K562 (cell line): ENCODE results near the gene DGCR8.

Source experiments
- NR1H2 ChIP-seq: sonication (generic); formaldehyde crosslinking; IDR thresholded peaks from 2 replicates; pipeline ENCODE4 v1.4.0; 2020; ENCODE audit warnings: mild to moderate bottlenecking, missing genetic modification reagents
- ZNF253 ChIP-seq: fragments of 250-450 bp; sonication (Bioruptor Pico); conservative IDR thresholded peaks from 2 replicates; pipeline ENCODE4 v1.6.1; 2021; ENCODE audit warnings: mild to moderate bottlenecking
- ZNF57 ChIP-seq: fragments of 450-650 bp; formaldehyde crosslinking; IDR thresholded peaks from 2 replicates; pipeline ENCODE4 v1.4.0; 2020; ENCODE audit warnings: mild to moderate bottlenecking, moderate library complexity
- TF ChIP-seq, protein P1 (sequence below), 3 experiments: IDR thresholded peaks in 2 of 3; conservative IDR thresholded peaks in 1 of 3; 2 replicates each; pipeline ENCODE4 v1.5.1; 2011 to 2012; ENCODE audit warnings: low read length in 3 of 3, mild to moderate bottlenecking in 3 of 3, control low read depth in 2 of 3, improper control_type of control experiment in 1 of 3, inconsistent platforms in 1 of 3, low read depth in 1 of 3, mixed read lengths in 1 of 3, moderate library complexity in 1 of 3; ENCODE audit not compliant: insufficient read depth in 2 of 3
- TF ChIP-seq, protein P2 (sequence below), 2 experiments: fragments of 450-650 bp; formaldehyde crosslinking in 1 of 2; IDR thresholded peaks; 2 replicates each; pipeline versions ENCODE4 v1.4.0 to v1.6.1; 2014 to 2020; ENCODE audit warnings: mild to moderate bottlenecking in 2 of 2, borderline replicate concordance in 1 of 2, low read depth in 1 of 2
- TF ChIP-seq, protein P3 (sequence below): sonication (generic); formaldehyde crosslinking; IDR thresholded peaks from 2 replicates; pipeline ENCODE4 v1.9.0; 2022; ENCODE audit warnings: mild to moderate bottlenecking, missing genetic modification reagents
- TF ChIP-seq, protein P4 (sequence below): fragments of 250-450 bp; sonication (Bioruptor Pico); IDR thresholded peaks from 2 replicates; pipeline ENCODE4 v1.8.0; 2022; ENCODE audit warnings: inconsistent platforms, mild to moderate bottlenecking, moderate library complexity, borderline replicate concordance

DNA sequence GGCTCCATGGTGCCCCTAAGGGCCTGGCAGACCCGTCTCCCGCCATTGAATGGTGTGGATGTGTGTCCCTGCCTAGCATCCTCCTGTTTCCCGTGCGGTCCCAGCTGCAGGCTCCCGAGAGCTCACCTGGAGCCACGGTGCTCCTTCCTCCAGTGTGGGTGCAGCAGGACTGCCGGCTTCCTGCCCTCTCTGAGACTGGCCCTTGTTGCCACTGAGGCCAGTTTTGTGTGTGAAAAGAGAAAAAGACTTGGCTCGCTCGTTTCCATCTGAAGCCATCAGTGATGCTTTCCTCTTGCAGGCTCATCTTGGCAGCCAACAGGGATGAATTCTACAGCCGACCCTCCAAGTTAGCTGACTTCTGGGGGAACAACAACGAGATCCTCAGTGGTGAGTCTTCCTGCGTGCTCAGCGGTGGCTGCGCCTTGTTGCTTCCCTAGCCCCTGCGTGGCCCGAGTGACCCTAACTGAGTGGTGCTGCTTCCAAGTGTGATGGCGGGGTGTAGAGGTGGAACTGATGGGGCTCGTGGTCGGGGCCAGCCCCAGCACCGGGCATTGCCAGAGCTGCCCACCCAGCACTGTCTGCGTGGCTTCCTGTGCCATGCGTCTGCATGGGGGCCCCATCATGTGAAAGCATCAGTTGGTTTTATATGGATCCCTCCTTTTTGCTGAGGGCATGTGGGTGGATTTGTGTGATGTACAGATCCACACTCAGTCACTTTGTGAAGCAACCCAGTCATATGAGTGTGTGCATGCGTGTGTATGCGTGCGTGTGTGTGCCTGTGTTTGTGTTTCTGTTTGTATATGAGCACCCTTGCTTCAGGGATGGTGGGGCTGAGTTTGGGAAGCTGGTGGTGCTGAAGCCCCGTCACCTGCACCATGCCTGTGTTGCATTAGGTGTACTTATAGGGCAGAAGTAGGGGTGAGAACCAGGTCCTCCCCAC, 36.7 kb upstream of the DGCR8 start:
- TF ChIP-seq, protein P1, sequence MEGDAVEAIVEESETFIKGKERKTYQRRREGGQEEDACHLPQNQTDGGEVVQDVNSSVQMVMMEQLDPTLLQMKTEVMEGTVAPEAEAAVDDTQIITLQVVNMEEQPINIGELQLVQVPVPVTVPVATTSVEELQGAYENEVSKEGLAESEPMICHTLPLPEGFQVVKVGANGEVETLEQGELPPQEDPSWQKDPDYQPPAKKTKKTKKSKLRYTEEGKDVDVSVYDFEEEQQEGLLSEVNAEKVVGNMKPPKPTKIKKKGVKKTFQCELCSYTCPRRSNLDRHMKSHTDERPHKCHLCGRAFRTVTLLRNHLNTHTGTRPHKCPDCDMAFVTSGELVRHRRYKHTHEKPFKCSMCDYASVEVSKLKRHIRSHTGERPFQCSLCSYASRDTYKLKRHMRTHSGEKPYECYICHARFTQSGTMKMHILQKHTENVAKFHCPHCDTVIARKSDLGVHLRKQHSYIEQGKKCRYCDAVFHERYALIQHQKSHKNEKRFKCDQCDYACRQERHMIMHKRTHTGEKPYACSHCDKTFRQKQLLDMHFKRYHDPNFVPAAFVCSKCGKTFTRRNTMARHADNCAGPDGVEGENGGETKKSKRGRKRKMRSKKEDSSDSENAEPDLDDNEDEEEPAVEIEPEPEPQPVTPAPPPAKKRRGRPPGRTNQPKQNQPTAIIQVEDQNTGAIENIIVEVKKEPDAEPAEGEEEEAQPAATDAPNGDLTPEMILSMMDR (IDR thresholded peaks at IDR 0.05 in 2 of 3, conservative IDR thresholded peaks at IDR 0.05 in 1 of 3; ENCODE audit: insufficient read depth in 2 of 3, low read depth in 1 of 3, low read length in 3 of 3) = no peak
- TF ChIP-seq NR1H2 (no peak), ZNF253 (no peak), ZNF57 (CRISPR knock-in tag) (no peak)
- TF ChIP-seq, protein P2, sequence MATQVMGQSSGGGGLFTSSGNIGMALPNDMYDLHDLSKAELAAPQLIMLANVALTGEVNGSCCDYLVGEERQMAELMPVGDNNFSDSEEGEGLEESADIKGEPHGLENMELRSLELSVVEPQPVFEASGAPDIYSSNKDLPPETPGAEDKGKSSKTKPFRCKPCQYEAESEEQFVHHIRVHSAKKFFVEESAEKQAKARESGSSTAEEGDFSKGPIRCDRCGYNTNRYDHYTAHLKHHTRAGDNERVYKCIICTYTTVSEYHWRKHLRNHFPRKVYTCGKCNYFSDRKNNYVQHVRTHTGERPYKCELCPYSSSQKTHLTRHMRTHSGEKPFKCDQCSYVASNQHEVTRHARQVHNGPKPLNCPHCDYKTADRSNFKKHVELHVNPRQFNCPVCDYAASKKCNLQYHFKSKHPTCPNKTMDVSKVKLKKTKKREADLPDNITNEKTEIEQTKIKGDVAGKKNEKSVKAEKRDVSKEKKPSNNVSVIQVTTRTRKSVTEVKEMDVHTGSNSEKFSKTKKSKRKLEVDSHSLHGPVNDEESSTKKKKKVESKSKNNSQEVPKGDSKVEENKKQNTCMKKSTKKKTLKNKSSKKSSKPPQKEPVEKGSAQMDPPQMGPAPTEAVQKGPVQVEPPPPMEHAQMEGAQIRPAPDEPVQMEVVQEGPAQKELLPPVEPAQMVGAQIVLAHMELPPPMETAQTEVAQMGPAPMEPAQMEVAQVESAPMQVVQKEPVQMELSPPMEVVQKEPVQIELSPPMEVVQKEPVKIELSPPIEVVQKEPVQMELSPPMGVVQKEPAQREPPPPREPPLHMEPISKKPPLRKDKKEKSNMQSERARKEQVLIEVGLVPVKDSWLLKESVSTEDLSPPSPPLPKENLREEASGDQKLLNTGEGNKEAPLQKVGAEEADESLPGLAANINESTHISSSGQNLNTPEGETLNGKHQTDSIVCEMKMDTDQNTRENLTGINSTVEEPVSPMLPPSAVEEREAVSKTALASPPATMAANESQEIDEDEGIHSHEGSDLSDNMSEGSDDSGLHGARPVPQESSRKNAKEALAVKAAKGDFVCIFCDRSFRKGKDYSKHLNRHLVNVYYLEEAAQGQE (IDR thresholded peaks at IDR 0.05; ENCODE audit: borderline replicate concordance) = no peak
- TF ChIP-seq, protein P2 (CRISPR knock-in tag; IDR thresholded peaks at IDR 0.05; ENCODE audit: low read depth) = no peak
- TF ChIP-seq, protein P3, sequence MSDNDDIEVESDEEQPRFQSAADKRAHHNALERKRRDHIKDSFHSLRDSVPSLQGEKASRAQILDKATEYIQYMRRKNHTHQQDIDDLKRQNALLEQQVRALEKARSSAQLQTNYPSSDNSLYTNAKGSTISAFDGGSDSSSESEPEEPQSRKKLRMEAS (CRISPR knock-in tag) = peak; percentile 54; the same call in 1 of the 2 replicates
- TF ChIP-seq, protein P4, sequence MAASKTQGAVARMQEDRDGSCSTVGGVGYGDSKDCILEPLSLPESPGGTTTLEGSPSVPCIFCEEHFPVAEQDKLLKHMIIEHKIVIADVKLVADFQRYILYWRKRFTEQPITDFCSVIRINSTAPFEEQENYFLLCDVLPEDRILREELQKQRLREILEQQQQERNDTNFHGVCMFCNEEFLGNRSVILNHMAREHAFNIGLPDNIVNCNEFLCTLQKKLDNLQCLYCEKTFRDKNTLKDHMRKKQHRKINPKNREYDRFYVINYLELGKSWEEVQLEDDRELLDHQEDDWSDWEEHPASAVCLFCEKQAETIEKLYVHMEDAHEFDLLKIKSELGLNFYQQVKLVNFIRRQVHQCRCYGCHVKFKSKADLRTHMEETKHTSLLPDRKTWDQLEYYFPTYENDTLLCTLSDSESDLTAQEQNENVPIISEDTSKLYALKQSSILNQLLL (CRISPR knock-in tag) = no peak
